NCI-H2107 (cell line): ENCODE measurements around the gene MAPK8IP1.

Source experiments
- DNase-seq: peaks from one replicate; lab custom pipeline; 2025; lab: John Stamatoyannopoulos, UW

Gene MAPK8IP1

DNA sequence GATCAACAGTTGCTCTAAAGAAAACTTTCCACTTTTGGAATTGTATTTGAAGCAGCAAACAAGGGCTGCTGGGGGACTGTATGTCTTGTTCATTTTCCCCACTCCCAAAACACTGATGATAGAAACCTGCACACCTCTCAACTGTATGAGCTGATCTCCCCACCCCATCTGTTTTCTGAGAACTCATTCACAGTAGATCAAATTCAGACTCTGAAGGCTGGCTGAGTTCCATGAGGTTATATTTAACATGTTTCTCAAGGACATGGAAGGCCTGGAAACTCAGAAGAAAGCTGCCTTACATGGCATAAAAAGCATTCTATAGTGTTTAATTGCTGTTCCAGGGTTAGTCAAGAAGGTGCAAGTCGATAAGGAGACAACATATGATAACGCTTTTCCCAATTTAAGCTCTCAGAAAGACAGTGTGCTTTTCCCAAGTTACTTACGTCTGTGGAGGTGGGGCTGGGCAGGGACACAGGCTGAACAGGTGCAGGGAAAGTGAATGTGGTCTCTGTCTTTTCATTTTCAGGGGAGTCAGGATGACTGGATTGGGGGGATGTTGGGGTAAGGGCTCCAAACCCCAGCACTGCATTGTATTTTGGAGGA lies 60.0 kb downstream of the MAPK8IP1 start:
- no peak for DNase-seq

- DNase-seq: no peak
These were observed 62.4 kb downstream of the MAPK8IP1 start for GRCh38 chr11:45947885-45948284.

DNA sequence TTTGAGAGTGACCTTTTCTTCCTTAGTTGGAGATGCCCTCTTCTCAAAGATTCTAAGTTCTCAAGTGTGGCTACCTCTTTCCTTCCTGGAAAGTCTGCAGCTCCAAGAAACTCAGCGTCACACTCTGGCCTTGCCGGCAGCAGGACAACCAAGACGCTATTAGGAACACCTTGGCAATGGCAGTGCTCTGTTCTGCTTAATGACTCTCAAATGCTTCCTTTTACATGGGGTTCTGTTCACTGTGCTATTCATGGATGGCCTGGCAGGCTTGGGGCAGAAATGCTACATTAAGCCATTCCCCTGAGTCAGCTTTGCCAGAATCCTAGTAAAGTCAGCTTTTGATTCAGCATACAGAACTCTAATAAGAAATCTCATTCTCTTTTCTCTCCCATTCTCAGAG lies 62.9 kb downstream of the MAPK8IP1 start:
- no peak for DNase-seq

DNA sequence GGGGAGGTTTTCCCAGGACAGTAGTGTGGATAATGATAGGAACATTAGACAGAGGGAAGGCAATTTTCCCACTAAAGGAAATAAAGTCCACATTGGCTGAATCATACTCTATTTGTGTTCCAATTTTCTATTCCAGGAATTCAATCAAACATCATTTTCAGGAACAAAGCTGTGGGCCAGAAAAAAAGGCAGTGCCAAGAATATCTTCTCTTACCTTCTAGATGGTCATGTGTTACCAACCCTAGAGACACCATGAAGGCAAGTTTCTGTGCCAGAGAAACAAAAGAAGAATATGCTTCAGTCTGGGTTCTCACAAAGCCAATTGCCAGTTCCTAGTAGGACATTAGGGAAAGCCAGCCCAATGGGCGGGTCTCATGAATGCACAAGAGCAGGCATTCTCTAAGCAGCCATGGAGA lies 64.5 kb downstream of the MAPK8IP1 start:
- DNase-seq: no peak
